Measurements from ENCODE around the gene HSPBP1.
A peak's percentile ranks its signal among the peaks of the same experiment; 100 is the strongest.

- TF ChIP-seq POLR2AphosphoS5 (IDR thresholded peaks at IDR 0.05; ENCODE audit: low read depth, low read length) (peak; percentile 38), REST (IDR thresholded peaks at IDR 0.05; ENCODE audit: insufficient read depth in 1 of 2, low read depth in 2 of 2, low read length in 2 of 2) (peak; percentile 99), TAF1 (IDR thresholded peaks at IDR 0.05; ENCODE audit: borderline replicate concordance, insufficient read depth, low read length) (peak; percentile 27; the same call in 1 of the 2 replicates)
Measured at GRCh38 chr19:55216461-55217198, 63.3 kb downstream of the HSPBP1 start.
